Measurements from ENCODE around the gene PAPSS1. TPM values are rescaled to one million over a fixed set of nuclear protein-coding genes. Genes with fewer than 3 reads are reported as not detected.
"Not testable (repeated sequence)": the region's sequence is repeated elsewhere in the genome, so short reads cannot be mapped to it uniquely, and the experiment has no call there.

PAPSS1 gene
- total and polyA plus RNA-seq, 2 of the 8 experiments (the other 6 are each of a cell fraction or from before 2014, with no cell fraction given): 79.2 to 98.5 TPM

- H2AK5ac ChIP-seq (ENCODE audit: low read depth, low read length); H2AFZ ChIP-seq (ENCODE audit: low read length); H3K4me3 ChIP-seq (ENCODE audit: extremely low read depth in 1 of 4, insufficient read depth in 2 of 4, low read depth in 3 of 4, low read length in 4 of 4); H2BK5ac ChIP-seq (ENCODE audit: low read depth, low read length); H3K27me3 ChIP-seq (replicated peaks in 1 of 4; ENCODE audit: control insufficient read depth in 3 of 4, extremely low read depth in 1 of 4, insufficient read depth in 3 of 4, low read length in 3 of 4); H2BK20ac ChIP-seq (ENCODE audit: low read length); H3K9ac ChIP-seq (replicated peaks in 1 of 4; ENCODE audit: extremely low read depth in 1 of 4, low read depth in 3 of 4, low read length in 3 of 4); H3K9me3 ChIP-seq (ENCODE audit: insufficient read depth in 2 of 2, low read depth in 1 of 2, low read length in 1 of 2); H2BK120ac ChIP-seq (replicated peaks; ENCODE audit: low read depth, low read length); H3K27ac ChIP-seq (ENCODE audit: low read depth, low read length); FAIRE-seq; POLR2A ChIA-PET (ENCODE audit: partially characterized antibody); H3K14ac ChIP-seq (ENCODE audit: insufficient read length); H3K4me2 ChIP-seq (ENCODE audit: insufficient read depth in 1 of 2, low read depth in 2 of 2, low read length in 2 of 2); H3K18ac ChIP-seq (ENCODE audit: extremely low read depth, low read length); H3K56ac ChIP-seq (replicated peaks; ENCODE audit: insufficient read length, low read depth, low read length); DNase-seq (ENCODE audit: low read depth in 1 of 2, low spot score in 2 of 2); H3K23ac ChIP-seq (ENCODE audit: insufficient read length); H4K91ac ChIP-seq (replicated peaks; ENCODE audit: insufficient read length, low read length); H3K79me1 ChIP-seq (ENCODE audit: low read depth, low read length); H4K20me1 ChIP-seq (replicated peaks in 1 of 2; ENCODE audit: control insufficient read depth in 1 of 2, insufficient read depth in 2 of 2, low read length in 2 of 2); H2BK12ac ChIP-seq (ENCODE audit: low read depth, low read length); H3K23me2 ChIP-seq (ENCODE audit: low read depth, low read length); H4K8ac ChIP-seq (ENCODE audit: extremely low read depth, insufficient read depth, low read length); H4K5ac ChIP-seq (ENCODE audit: insufficient read length, low read depth, low read length); H3K4me1 ChIP-seq (replicated peaks in 1 of 4; ENCODE audit: control insufficient read depth in 3 of 4, insufficient read depth in 4 of 4, low read length in 3 of 4); H3K4ac ChIP-seq (replicated peaks; ENCODE audit: insufficient read length, low read depth, low read length); H2BK15ac ChIP-seq (ENCODE audit: low read length): not testable (repeated sequence)
- whole genome bisulfite sequencing, 2 experiments (ENCODE audit: extremely low coverage in 1 of 2, insufficient coverage in 1 of 2, insufficient read length in 1 of 2, insufficient replicate concordance in 2 of 2, low coverage in 1 of 2, low lambda C conversion rate in 2 of 2, missing lambda C conversion rate in 1 of 2): 92% methylated on average over 6 of the region's 6 CpGs; no CpG with 5 or more reads in 1 of the 2 experiments
- H3K36me3 ChIP-seq (ENCODE audit: control insufficient read depth in 2 of 4, insufficient read depth in 4 of 4, low read length in 3 of 4): peaks cover 0 to 25% (median under 1%) of the 10 kb centered on the region in 4 experiments; a peak in 4 of 8 replicates
- peaks cover 0 to 13% of the 10 kb centered on the region in 2 experiments; a peak in 2 of 4 replicates for H3K79me2 ChIP-seq (ENCODE audit: control insufficient read depth in 1 of 2, insufficient read depth in 2 of 2, low read length in 2 of 2)
- CTCF ChIA-PET (ENCODE audit: partially characterized antibody): interaction anchor here (1.1 kb wide), 1 partner anchor 20 kb away, joined by 3 read pairs; no protein-coding TSS in a partner anchor
Measured at GRCh38 chr4:107696187-107696586, 23.8 kb downstream of the PAPSS1 start.

All from H1 (cell line).